K562 (cell line): Measurements from ENCODE around the gene TMEM167A. TPM values are rescaled to one million over a fixed set of nuclear protein-coding genes. Genes with fewer than 3 reads are reported as not detected.

Experiments used
- FOXP4 ChIP-seq: sonication (generic); formaldehyde crosslinking; IDR thresholded peaks from 2 replicates; pipeline ENCODE4 v1.8.0; 2022; ENCODE audit warnings: mild to moderate bottlenecking, missing genetic modification reagents, borderline replicate concordance
- MYBL2 ChIP-seq, 2 experiments: fragments of 450-650 bp in 1 of 2; sonication (generic) in 1 of 2; formaldehyde crosslinking in 1 of 2; IDR thresholded peaks; 2 replicates each; pipeline versions ENCODE4 v1.6.1 to v1.8.1; 2017 to 2022; ENCODE audit warnings: borderline replicate concordance in 1 of 2, inconsistent platforms in 1 of 2, low read depth in 1 of 2, mild to moderate bottlenecking in 1 of 2, missing genetic modification reagents in 1 of 2, moderate library complexity in 1 of 2
- NR1H2 ChIP-seq: sonication (generic); formaldehyde crosslinking; IDR thresholded peaks from 2 replicates; pipeline ENCODE4 v1.4.0; 2020; ENCODE audit warnings: mild to moderate bottlenecking, missing genetic modification reagents
- POLR3G ChIP-seq: IDR thresholded peaks from 2 replicates; pipeline ENCODE4 v1.6.1; 2011; ENCODE audit not compliant: insufficient read length, insufficient replicate concordance; ENCODE audit errors: extremely low read depth
- RBM17 ChIP-seq: fragments of 200-400 bp; formaldehyde crosslinking; IDR thresholded peaks from 2 replicates; pipeline ENCODE4 v1.6.1; 2017; ENCODE audit warnings: low read depth, mild to moderate bottlenecking, low read length, borderline replicate concordance
- ZNF174 ChIP-seq: fragments of 250-450 bp; sonication (Bioruptor Pico); IDR thresholded peaks from 2 replicates; pipeline ENCODE4 v1.4.0; 2020; ENCODE audit warnings: mild to moderate bottlenecking
- ZNF212 ChIP-seq: fragments of 450-650 bp; formaldehyde crosslinking; IDR thresholded peaks from 2 replicates; pipeline ENCODE4 v1.4.0; 2020; ENCODE audit warnings: mild to moderate bottlenecking
- ZNF695 ChIP-seq: fragments of 450-650 bp; formaldehyde crosslinking; IDR thresholded peaks from 2 replicates; pipeline ENCODE4 v1.4.0; 2020; ENCODE audit warnings: mild to moderate bottlenecking, moderate library complexity
- polyA plus RNA-seq, 8 experiments: library from polyadenylated mRNA; depleted of rRNA in 4 of 8; stranded (reverse) in 5 of 8; unstranded in 3 of 8; fragments of >200 nt; fragmentation: Nextera tagmentation in 2 of 8; fragmentation: Illumina TruSeq in 1 of 8; extraction: Ambion mirVana in 2 of 8; extraction: Trizol in 1 of 8; gene quantifications; 2 replicates each; pipeline versions ENCODE4 v1.2.1 to v1.2.3, GENCODE V29; 2011 to 2014; ENCODE audit warnings: inconsistent platforms in 1 of 8, missing spikeins in 1 of 8
- total RNA-seq, 7 experiments: library from RNA; depleted of rRNA in 6 of 7; stranded (reverse); fragments of >200 nt in 6 of 7; fragmentation: Illumina TruSeq in 2 of 7; extraction: Trizol in 2 of 7; gene quantifications; 2 replicates each; pipeline versions ENCODE4 v1.2.1 to v1.2.3, GENCODE V29; 2011 to 2021; ENCODE audit warnings: low replicate concordance in 1 of 7
- TF ChIP-seq, protein P1 (sequence below), 2 experiments: fragments of 450-650 bp; IDR thresholded peaks; 2 replicates each; pipeline ENCODE4 v1.6.1; 2016; ENCODE audit warnings: mild to moderate bottlenecking in 2 of 2, borderline replicate concordance in 1 of 2, low read depth in 1 of 2, moderate library complexity in 1 of 2
- TF ChIP-seq, protein P2 (sequence below): sonication (generic); formaldehyde crosslinking; IDR thresholded peaks from 2 replicates; pipeline ENCODE4 v1.9.0; 2022; ENCODE audit warnings: mild to moderate bottlenecking, missing genetic modification reagents
- TF ChIP-seq, protein P3 (sequence below): fragments of 250-450 bp; sonication (Bioruptor Pico); IDR thresholded peaks from 2 replicates; pipeline ENCODE4 v1.4.0; 2020; ENCODE audit warnings: mild to moderate bottlenecking, moderate library complexity

TMEM167A gene
- total and polyA plus RNA-seq, 9 of the 15 experiments (the other 6 are each of a cell fraction or from before 2014, with no cell fraction given) = 35.3 to 458 (median 110) TPM

DNA sequence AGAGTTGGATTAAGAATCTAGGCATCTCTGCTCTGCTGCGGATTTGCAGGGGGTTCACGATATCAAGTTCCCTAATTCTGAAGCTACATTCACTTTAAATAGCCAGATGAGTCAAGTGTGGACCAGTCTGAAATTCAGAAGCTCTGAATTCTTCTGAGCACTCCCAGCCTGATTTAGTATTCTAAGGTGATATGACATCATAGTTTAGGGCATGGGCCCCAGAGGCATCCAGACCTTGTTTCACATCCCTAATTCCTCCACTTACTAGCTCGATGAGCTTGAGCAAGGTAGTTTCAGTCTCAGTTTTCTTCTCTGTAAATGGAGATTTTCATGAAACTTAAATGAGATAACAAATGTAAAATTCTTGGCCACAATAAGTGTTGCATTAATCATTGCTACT, 65.2 kb downstream of the TMEM167A start (continued):
- TF ChIP-seq, protein P1, sequence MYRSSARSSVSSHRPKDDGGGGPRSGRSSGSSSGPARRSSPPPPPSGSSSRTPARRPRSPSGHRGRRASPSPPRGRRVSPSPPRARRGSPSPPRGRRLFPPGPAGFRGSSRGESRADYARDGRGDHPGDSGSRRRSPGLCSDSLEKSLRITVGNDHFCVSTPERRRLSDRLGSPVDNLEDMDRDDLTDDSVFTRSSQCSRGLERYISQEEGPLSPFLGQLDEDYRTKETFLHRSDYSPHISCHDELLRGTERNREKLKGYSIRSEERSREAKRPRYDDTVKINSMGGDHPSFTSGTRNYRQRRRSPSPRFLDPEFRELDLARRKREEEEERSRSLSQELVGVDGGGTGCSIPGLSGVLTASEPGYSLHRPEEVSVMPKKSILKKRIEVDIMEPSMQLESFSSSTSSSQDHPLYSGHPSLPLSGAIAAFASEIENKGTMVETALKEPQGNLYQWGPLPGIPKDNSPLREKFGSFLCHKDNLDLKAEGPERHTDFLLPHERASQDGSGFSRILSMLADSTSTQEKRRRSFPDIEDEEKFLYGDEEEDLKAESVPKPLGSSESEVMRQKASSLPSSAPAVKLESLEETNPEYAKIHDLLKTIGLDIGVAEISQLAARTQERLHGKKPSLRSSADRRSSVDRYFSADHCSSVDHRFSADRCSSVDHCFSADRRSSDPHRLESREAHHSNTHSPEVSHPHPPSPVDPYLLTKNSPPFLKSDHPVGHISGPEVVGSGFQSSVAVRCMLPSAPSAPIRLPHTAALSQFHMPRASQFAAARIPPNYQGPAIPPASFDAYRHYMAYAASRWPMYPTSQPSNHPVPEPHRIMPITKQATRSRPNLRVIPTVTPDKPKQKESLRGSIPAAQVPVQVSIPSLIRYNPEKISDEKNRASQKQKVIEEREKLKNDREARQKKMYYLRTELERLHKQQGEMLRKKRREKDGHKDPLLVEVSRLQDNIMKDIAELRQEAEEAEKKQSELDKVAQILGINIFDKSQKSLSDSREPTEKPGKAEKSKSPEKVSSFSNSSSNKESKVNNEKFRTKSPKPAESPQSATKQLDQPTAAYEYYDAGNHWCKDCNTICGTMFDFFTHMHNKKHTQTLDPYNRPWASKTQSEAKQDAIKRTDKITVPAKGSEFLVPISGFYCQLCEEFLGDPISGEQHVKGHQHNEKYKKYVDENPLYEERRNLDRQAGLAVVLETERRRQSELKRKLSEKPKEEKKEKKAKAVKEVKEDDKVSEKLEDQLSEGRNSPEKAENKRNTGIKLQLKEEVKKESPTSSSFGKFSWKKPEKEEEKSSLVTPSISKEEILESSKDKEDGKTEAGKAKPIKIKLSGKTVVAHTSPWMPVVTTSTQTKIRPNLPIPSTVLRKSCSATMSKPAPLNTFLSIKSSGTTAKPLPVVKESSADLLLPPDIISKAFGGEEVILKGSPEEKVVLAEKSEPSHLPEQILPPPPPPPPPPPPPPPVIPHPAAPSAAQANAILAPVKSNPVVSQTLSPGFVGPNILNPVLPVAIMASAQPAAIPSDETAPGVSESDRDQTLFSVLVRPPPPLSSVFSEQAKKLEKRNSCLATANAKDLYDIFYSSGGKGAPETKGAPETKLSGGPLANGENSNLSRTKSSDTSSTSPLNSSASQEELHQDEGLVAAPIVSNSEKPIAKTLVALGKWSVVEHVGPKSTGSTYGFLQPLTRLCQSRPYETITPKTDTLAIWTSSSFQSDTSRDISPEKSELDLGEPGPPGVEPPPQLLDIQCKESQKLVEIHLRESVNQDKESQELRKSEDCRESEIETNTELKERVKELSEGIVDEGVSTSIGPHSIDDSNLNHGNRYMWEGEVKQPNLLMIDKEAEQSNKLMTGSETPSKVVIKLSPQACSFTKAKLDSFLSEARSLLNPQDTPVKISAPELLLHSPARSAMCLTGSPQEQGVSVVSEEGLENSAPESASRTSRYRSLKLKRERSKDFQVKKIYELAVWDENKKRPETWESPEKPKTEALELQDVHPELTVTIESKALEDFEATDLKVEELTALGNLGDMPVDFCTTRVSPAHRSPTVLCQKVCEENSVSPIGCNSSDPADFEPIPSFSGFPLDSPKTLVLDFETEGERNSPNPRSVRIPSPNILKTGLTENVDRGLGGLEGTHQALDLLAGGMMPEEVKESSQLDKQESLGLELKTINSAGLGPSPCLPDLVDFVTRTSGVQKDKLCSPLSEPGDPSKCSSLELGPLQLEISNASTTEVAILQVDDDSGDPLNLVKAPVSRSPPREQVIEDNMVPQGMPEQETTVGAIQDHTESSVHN (IDR thresholded peaks at IDR 0.05; ENCODE audit: borderline replicate concordance in 1 of 2, low read depth in 1 of 2) = no peak
- TF ChIP-seq FOXP4 (CRISPR knock-in tag) (no peak), MYBL2 (IDR thresholded peaks at IDR 0.05; ENCODE audit: low read depth) (no peak), MYBL2 (CRISPR knock-in tag; IDR thresholded peaks at IDR 0.05; ENCODE audit: borderline replicate concordance) (no peak), POLR3G (no peak), ZNF212 (CRISPR knock-in tag) (no peak), ZNF174 (CRISPR knock-in tag) (no peak), RBM17 (no peak), NR1H2 (CRISPR knock-in tag) (no peak), ZNF695 (no peak)
- TF ChIP-seq, protein P2, sequence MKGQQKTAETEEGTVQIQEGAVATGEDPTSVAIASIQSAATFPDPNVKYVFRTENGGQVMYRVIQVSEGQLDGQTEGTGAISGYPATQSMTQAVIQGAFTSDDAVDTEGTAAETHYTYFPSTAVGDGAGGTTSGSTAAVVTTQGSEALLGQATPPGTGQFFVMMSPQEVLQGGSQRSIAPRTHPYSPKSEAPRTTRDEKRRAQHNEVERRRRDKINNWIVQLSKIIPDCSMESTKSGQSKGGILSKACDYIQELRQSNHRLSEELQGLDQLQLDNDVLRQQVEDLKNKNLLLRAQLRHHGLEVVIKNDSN (CRISPR knock-in tag) = no peak
- TF ChIP-seq, protein P3, sequence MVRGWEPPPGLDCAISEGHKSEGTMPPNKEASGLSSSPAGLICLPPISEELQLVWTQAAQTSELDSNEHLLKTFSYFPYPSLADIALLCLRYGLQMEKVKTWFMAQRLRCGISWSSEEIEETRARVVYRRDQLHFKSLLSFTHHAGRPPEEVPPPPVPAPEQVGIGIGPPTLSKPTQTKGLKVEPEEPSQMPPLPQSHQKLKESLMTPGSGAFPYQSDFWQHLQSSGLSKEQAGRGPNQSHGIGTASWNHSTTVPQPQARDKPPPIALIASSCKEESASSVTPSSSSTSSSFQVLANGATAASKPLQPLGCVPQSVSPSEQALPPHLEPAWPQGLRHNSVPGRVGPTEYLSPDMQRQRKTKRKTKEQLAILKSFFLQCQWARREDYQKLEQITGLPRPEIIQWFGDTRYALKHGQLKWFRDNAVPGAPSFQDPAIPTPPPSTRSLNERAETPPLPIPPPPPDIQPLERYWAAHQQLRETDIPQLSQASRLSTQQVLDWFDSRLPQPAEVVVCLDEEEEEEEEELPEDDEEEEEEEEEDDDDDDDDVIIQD (CRISPR knock-in tag) = no peak
